Measurements from ENCODE around the gene NES. TPM values are rescaled to one million over a fixed set of nuclear protein-coding genes. Genes with fewer than 3 reads are reported as not detected.

The NES gene
- polyA plus RNA-seq, 3 donors = not detected

GRCh38 chr1:156626079-156626438 is 51.1 kb downstream of the NES start:
- no CpG with 5 or more reads among the region's 4 CpGs for WGBS (ENCODE audit: insufficient coverage)
- Mint-ChIP-seq H3K4me3 (peak overlapping the region in 1 of 2 donors; percentile 92), H3K4me1 (peaks cover 10% of the 10 kb centered on the region), H3K27ac (no peak overlapping the region), H3K36me3 (peaks cover 0 to 2% of the 10 kb centered on the region in 2 donors), H3K27me3 (ENCODE audit: low read depth in 3 of 3) (peaks cover 65 to 91% (median 89%) of the 10 kb centered on the region in 3 donors), H3K9me3 (peaks cover 0 to 12% (median 5%) of the 10 kb centered on the region in 7 donors)
- H3K36me3 ChIP-seq (replicated peaks in 1 of 2; ENCODE audit: control insufficient read depth in 1 of 2, insufficient read depth in 2 of 2, low read length in 2 of 2) = no peaks in the 10 kb centered on the region
- H3K4me2 ChIP-seq (replicated peaks; ENCODE audit: extremely low read depth, low read length, poor library complexity, severe bottlenecking) = no peak overlapping the region
- no peak overlapping the region for H3K9ac ChIP-seq (ENCODE audit: insufficient read depth, low read length, poor library complexity, severe bottlenecking)
- H3K27me3 ChIP-seq (ENCODE audit: control insufficient read depth in 2 of 2, insufficient read depth in 2 of 2, low read length in 2 of 2) = peaks cover 51 to 76% of the 10 kb centered on the region in 2 donors
- no peaks in the 10 kb centered on the region for H3K79me2 ChIP-seq (ENCODE audit: insufficient read depth, low read length)
- peak; percentile 61 for TF ChIP-seq CTCF (IDR thresholded peaks at IDR 0.05)
- no peak overlapping the region for H3K4me3 ChIP-seq (replicated peaks in 1 of 3; ENCODE audit: low read depth in 2 of 3, low read length in 3 of 3)
- peaks cover 14 to 22% of the 10 kb centered on the region in 2 donors for H3K4me1 ChIP-seq (ENCODE audit: control insufficient read depth in 1 of 2, insufficient read depth in 2 of 2, low read length in 2 of 2)
- H2AFZ ChIP-seq (ENCODE audit: insufficient read depth, low read depth, low read length, poor library complexity, severe bottlenecking) = no peak overlapping the region
- DNase-seq = no peak
- H3K9me3 ChIP-seq (replicated peaks in 1 of 2; ENCODE audit: control insufficient read depth in 1 of 2, insufficient read depth in 1 of 2, low read length in 2 of 2) = peaks cover 0 to 8% of the 10 kb centered on the region in 2 donors
- intact Hi-C loops (cut with micrococcal nuclease) = loop anchor here (2.0 to 10.0 kb wide), 5 partner anchors 31 to 101 kb away; partner anchors contain the start of genes NES (in 2 of the 2), ISG20L2 (in 1 of the 2) and METTL25B (in 1 of the 2)
- no peaks in the 10 kb centered on the region for H4K20me1 ChIP-seq (ENCODE audit: insufficient read depth, low read length)
- no peak overlapping the region for H3K27ac ChIP-seq (ENCODE audit: low read depth in 1 of 2, low read length in 2 of 2)

- Histone ChIP-seq H3K4me2 (replicated peaks; ENCODE audit: extremely low read depth, low read length, poor library complexity, severe bottlenecking) (peak overlapping the region; percentile 30), H3K4me3 (replicated peaks in 1 of 3; ENCODE audit: low read depth in 2 of 3, low read length in 3 of 3) (no peak overlapping the region)
- WGBS (ENCODE audit: insufficient coverage) = 3% methylated on average over 28 of the region's 45 CpGs
Measured at GRCh38 chr1:156625436-156626078, 51.6 kb downstream of the NES start.

More at GRCh38 chr1:156625436-156626078, 51.6 kb downstream of the NES start:
- H3K36me3 ChIP-seq (replicated peaks in 1 of 2; ENCODE audit: control insufficient read depth in 1 of 2, insufficient read depth in 2 of 2, low read length in 2 of 2) = no peaks in the 10 kb centered on the region
- no peaks in the 10 kb centered on the region for H4K20me1 ChIP-seq (ENCODE audit: insufficient read depth, low read length)
- no peak overlapping the region for H3K9ac ChIP-seq (ENCODE audit: insufficient read depth, low read length, poor library complexity, severe bottlenecking)
- Mint-ChIP-seq H3K27ac (no peak overlapping the region), H3K36me3 (peaks cover 0 to 2% of the 10 kb centered on the region in 2 donors), H3K27me3 (ENCODE audit: low read depth in 3 of 3) (peaks cover 64 to 90% (median 85%) of the 10 kb centered on the region in 3 donors), H3K4me3 (peak overlapping the region; percentile 59 to 92), H3K4me1 (peaks cover 10% of the 10 kb centered on the region), H3K9me3 (peaks cover 0 to 12% (median 5%) of the 10 kb centered on the region in 7 donors)
- peaks cover 0 to 8% of the 10 kb centered on the region in 2 donors for H3K9me3 ChIP-seq (replicated peaks in 1 of 2; ENCODE audit: control insufficient read depth in 1 of 2, insufficient read depth in 1 of 2, low read length in 2 of 2)
- no peaks in the 10 kb centered on the region for H3K79me2 ChIP-seq (ENCODE audit: insufficient read depth, low read length)
- DNase-seq = peak; percentile 33 to 61 (median 51)
- peak; percentile 95 for TF ChIP-seq CTCF (IDR thresholded peaks at IDR 0.05)
- H3K27ac ChIP-seq (ENCODE audit: low read depth in 1 of 2, low read length in 2 of 2) = no peak overlapping the region
- peaks cover 14 to 22% of the 10 kb centered on the region in 2 donors for H3K4me1 ChIP-seq (ENCODE audit: control insufficient read depth in 1 of 2, insufficient read depth in 2 of 2, low read length in 2 of 2)
- H3K27me3 ChIP-seq (ENCODE audit: control insufficient read depth in 2 of 2, insufficient read depth in 2 of 2, low read length in 2 of 2) = peaks cover 49 to 77% of the 10 kb centered on the region in 2 donors
- peak overlapping the region; percentile 45 for H2AFZ ChIP-seq (ENCODE audit: insufficient read depth, low read depth, low read length, poor library complexity, severe bottlenecking)
- intact Hi-C loops (cut with micrococcal nuclease) = loop anchor here (2.0 to 10.0 kb wide), 5 partner anchors 31 to 102 kb away; partner anchors contain the start of genes NES (in 2 of the 2), ISG20L2 (in 1 of the 2) and METTL25B (in 1 of the 2)
